Measurements from ENCODE around the gene INTS3.

DNA sequence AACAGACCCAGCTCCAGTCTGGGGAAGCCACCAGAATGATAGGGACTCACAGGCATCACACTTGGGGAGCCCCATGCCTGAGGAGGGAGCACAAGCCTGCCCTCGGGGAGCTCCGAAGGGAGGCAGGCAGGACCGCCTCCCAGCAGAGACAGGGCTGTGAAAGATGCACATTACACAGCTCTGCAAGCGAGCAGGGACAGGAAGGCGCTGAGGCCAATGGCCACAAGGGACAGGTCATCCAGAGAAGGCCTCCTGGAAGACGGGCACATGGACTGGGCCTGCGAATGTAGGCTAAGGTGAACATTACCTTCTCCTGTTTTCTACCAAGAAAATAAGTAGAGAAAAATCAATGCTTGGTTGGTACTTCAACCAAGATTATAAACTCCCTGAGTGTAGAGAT, 45.1 kb upstream of the INTS3 start:
- TF ChIP-seq, protein P1, sequence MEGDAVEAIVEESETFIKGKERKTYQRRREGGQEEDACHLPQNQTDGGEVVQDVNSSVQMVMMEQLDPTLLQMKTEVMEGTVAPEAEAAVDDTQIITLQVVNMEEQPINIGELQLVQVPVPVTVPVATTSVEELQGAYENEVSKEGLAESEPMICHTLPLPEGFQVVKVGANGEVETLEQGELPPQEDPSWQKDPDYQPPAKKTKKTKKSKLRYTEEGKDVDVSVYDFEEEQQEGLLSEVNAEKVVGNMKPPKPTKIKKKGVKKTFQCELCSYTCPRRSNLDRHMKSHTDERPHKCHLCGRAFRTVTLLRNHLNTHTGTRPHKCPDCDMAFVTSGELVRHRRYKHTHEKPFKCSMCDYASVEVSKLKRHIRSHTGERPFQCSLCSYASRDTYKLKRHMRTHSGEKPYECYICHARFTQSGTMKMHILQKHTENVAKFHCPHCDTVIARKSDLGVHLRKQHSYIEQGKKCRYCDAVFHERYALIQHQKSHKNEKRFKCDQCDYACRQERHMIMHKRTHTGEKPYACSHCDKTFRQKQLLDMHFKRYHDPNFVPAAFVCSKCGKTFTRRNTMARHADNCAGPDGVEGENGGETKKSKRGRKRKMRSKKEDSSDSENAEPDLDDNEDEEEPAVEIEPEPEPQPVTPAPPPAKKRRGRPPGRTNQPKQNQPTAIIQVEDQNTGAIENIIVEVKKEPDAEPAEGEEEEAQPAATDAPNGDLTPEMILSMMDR (conservative IDR thresholded peaks at IDR 0.05; ENCODE audit: low read length) = no peak
- no peak for TF ChIP-seq EZH2phosphoT487 (IDR thresholded peaks at IDR 0.05; ENCODE audit: borderline replicate concordance)
